SK-N-SH treated with all-trans-retinoic acid at 6 μM for 48 hours (cell line): ENCODE results near the gene MEOX1.

ENCODE experiments used
- ATAC-seq: fragments of 200-7000 bp; cut with Tn5 transposase; 3 replicates; pipeline ENCODE4 v1.9.1; 2020; ENCODE audit warnings: mild to moderate bottlenecking, moderate library complexity
- ARNTL ChIP-seq: fragments of 450-650 bp; formaldehyde crosslinking; IDR thresholded peaks from 2 replicates; pipeline ENCODE4 v1.5.0; 2020; ENCODE audit warnings: low read depth, mild to moderate bottlenecking, moderate library complexity, borderline replicate concordance
- BACH2 ChIP-seq: fragments of 250-450 bp; sonication (Bioruptor Pico); IDR thresholded peaks from 2 replicates; pipeline ENCODE4 v1.9.0; 2021; ENCODE audit warnings: mild to moderate bottlenecking, borderline replicate concordance
- CREB5 ChIP-seq: fragments of 250-450 bp; sonication (Bioruptor Pico); IDR thresholded peaks from 2 replicates; pipeline ENCODE4 v1.5.1; 2020; ENCODE audit warnings: low read depth, mild to moderate bottlenecking, moderate library complexity
- CSDC2 ChIP-seq: fragments of 250-450 bp; sonication (Bioruptor Pico); IDR thresholded peaks from 2 replicates; pipeline ENCODE4 v1.5.0; 2020; ENCODE audit warnings: mild to moderate bottlenecking, moderate library complexity
- ESRRG ChIP-seq: fragments of 250-450 bp; sonication (Bioruptor Pico); IDR thresholded peaks from 2 replicates; pipeline ENCODE4 v1.6.1; 2021; ENCODE audit warnings: mild to moderate bottlenecking
- GLIS3 ChIP-seq: fragments of 250-450 bp; sonication (Bioruptor Pico); IDR thresholded peaks from 2 replicates; pipeline ENCODE4 v1.5.0; 2020; ENCODE audit warnings: mild to moderate bottlenecking, moderate library complexity
- ISL1 ChIP-seq: fragments of 250-450 bp; sonication (Bioruptor Pico); IDR thresholded peaks from 2 replicates; pipeline ENCODE4 v2.1.2; 2022; ENCODE audit warnings: mild to moderate bottlenecking, moderate library complexity
- POU6F1 ChIP-seq: fragments of 250-450 bp; sonication (Bioruptor Pico); IDR thresholded peaks from 2 replicates; pipeline ENCODE4 v1.8.0; 2021; ENCODE audit warnings: low read depth, mild to moderate bottlenecking, moderate library complexity, borderline replicate concordance
- PPARA ChIP-seq: fragments of 250-450 bp; sonication (Bioruptor Pico); IDR thresholded peaks from 2 replicates; pipeline ENCODE4 v1.5.0; 2020; ENCODE audit warnings: mild to moderate bottlenecking, borderline replicate concordance
- RARB ChIP-seq: fragments of 250-450 bp; sonication (Bioruptor Pico); IDR thresholded peaks from 2 replicates; pipeline ENCODE4 v1.8.0; 2021; ENCODE audit warnings: mild to moderate bottlenecking, moderate library complexity
- SNAI2 ChIP-seq: fragments of 250-450 bp; sonication (Bioruptor Pico); IDR thresholded peaks from 2 replicates; pipeline ENCODE4 v1.5.0; 2020; ENCODE audit warnings: mild to moderate bottlenecking, moderate library complexity
- TCF4 ChIP-seq: fragments of 250-450 bp; sonication (Bioruptor Pico); IDR thresholded peaks from 2 replicates; pipeline ENCODE4 v1.8.0; 2021; ENCODE audit warnings: mild to moderate bottlenecking, moderate library complexity, borderline replicate concordance
- TOX ChIP-seq: fragments of 250-450 bp; sonication (Bioruptor Pico); IDR thresholded peaks from 2 replicates; pipeline ENCODE4 v1.8.0; 2021; ENCODE audit warnings: mild to moderate bottlenecking, moderate library complexity, borderline replicate concordance
- TSHZ2 ChIP-seq: fragments of 250-450 bp; sonication (Bioruptor Pico); IDR thresholded peaks from 2 replicates; pipeline ENCODE4 v1.5.0; 2020; ENCODE audit warnings: mild to moderate bottlenecking, moderate library complexity
- ZC3H10 ChIP-seq: fragments of 250-450 bp; sonication (Bioruptor Pico); IDR thresholded peaks from 2 replicates; pipeline ENCODE4 v1.5.1; 2021; ENCODE audit warnings: mild to moderate bottlenecking, moderate library complexity
- ZFP3 ChIP-seq: fragments of 250-450 bp; sonication (Bioruptor Pico); IDR thresholded peaks from 2 replicates; pipeline ENCODE4 v1.5.0; 2020; ENCODE audit warnings: mild to moderate bottlenecking, moderate library complexity
- ZFP30 ChIP-seq: fragments of 450-650 bp; formaldehyde crosslinking; IDR thresholded peaks from 2 replicates; pipeline ENCODE4 v1.5.0; 2022; ENCODE audit warnings: mild to moderate bottlenecking, moderate library complexity
- ZNF565 ChIP-seq: fragments of 450-650 bp; formaldehyde crosslinking; conservative IDR thresholded peaks from 2 replicates; pipeline ENCODE4 v1.5.0; 2020; ENCODE audit warnings: low read depth, mild to moderate bottlenecking, moderate library complexity
- ZNF70 ChIP-seq: fragments of 450-650 bp; formaldehyde crosslinking; IDR thresholded peaks from 2 replicates; pipeline ENCODE4 v1.5.0; 2020; ENCODE audit warnings: mild to moderate bottlenecking, moderate library complexity
- ZNF8 ChIP-seq: fragments of 450-650 bp; formaldehyde crosslinking; IDR thresholded peaks from 2 replicates; pipeline ENCODE4 v1.5.0; 2020; ENCODE audit warnings: mild to moderate bottlenecking, moderate library complexity

The MEOX1 gene

GRCh38 chr17:43664096-43664495 is 2.4 kb upstream of the MEOX1 start:
- ATAC-seq: no peak
- TF ChIP-seq ZNF8 (CRISPR knock-in tag): no peak
- TF ChIP-seq, all 23 proteins: peak for 0

- ATAC-seq: no peak
- no peak for TF ChIP-seq ZC3H10
- no peak for TF ChIP-seq RARB (CRISPR knock-in tag)
- no peak for TF ChIP-seq TSHZ2
Observed at GRCh38 chr17:43663383-43663782, 1.7 kb upstream of the MEOX1 start.

GRCh38 chr17:43662413-43663141 is 855 bp upstream of the MEOX1 start:
- TF ChIP-seq TCF4 (no peak), ESRRG (no peak), ZFP3 (CRISPR knock-in tag) (no peak), ZNF8 (CRISPR knock-in tag) (no peak), ISL1 (no peak), CREB5 (CRISPR knock-in tag) (no peak), ZNF565 (CRISPR knock-in tag) (no peak), ZC3H10 (no peak), PPARA (CRISPR knock-in tag) (no peak), TSHZ2 (no peak), GLIS3 (CRISPR knock-in tag) (no peak), ZFP30 (no peak), TOX (CRISPR knock-in tag) (no peak), ZNF70 (no peak), BACH2 (no peak), CSDC2 (CRISPR knock-in tag) (no peak), POU6F1 (CRISPR knock-in tag) (no peak), RARB (CRISPR knock-in tag) (no peak)
- no peak for ATAC-seq

- ATAC-seq: no peak
- no peak for TF ChIP-seq GLIS3 (CRISPR knock-in tag)
- no peak for TF ChIP-seq BACH2
- TF ChIP-seq ZNF8 (CRISPR knock-in tag): no peak
- no peak for TF ChIP-seq TSHZ2
- TF ChIP-seq ZFP3 (CRISPR knock-in tag): no peak
- no peak for TF ChIP-seq RARB (CRISPR knock-in tag)
- no peak for TF ChIP-seq ARNTL (CRISPR knock-in tag)
- TF ChIP-seq POU6F1 (CRISPR knock-in tag): no peak
- no peak for TF ChIP-seq ZFP30
- TF ChIP-seq SNAI2 (CRISPR knock-in tag): no peak
Observed at GRCh38 chr17:43660816-43661493, 767 bp downstream of the MEOX1 start.
